PFSK-1 (cell line): Measurements from ENCODE around the gene KREMEN2.

Source experiments
- FOXP2 ChIP-seq: optimal IDR thresholded peaks from 2 replicates; pipeline ENCODE3; 2011; ENCODE audit warnings: borderline replicate concordance, control low read depth, inconsistent platforms; ENCODE audit not compliant: insufficient read depth; ENCODE audit errors: extremely low read length, extremely low read depth
- POLR2AphosphoS5 ChIP-seq: IDR thresholded peaks from 2 replicates; pipeline ENCODE4 v1.6.1; 2012; ENCODE audit warnings: low read depth, mild to moderate bottlenecking, control low read depth, low read length, moderate library complexity
- SIN3A ChIP-seq: IDR thresholded peaks from 2 replicates; pipeline ENCODE4 v1.6.1; 2012; ENCODE audit warnings: mild to moderate bottlenecking, low read length, moderate library complexity, borderline replicate concordance; ENCODE audit not compliant: insufficient read depth
- TAF1 ChIP-seq: IDR thresholded peaks from 2 replicates; pipeline ENCODE4 v1.6.1; 2012; ENCODE audit warnings: low read length, control low read depth, borderline replicate concordance; ENCODE audit not compliant: insufficient read depth
- TF ChIP-seq, protein P1 (sequence below), 2 experiments: IDR thresholded peaks; 2 replicates each; pipeline versions ENCODE4 v1.6.1 to v1.8.0; 2011 to 2012; ENCODE audit warnings: low read depth in 2 of 2, low read length in 2 of 2, control low read depth in 1 of 2, inconsistent platforms in 1 of 2, mild to moderate bottlenecking in 1 of 2, moderate library complexity in 1 of 2; ENCODE audit not compliant: insufficient read depth in 1 of 2

DNA sequence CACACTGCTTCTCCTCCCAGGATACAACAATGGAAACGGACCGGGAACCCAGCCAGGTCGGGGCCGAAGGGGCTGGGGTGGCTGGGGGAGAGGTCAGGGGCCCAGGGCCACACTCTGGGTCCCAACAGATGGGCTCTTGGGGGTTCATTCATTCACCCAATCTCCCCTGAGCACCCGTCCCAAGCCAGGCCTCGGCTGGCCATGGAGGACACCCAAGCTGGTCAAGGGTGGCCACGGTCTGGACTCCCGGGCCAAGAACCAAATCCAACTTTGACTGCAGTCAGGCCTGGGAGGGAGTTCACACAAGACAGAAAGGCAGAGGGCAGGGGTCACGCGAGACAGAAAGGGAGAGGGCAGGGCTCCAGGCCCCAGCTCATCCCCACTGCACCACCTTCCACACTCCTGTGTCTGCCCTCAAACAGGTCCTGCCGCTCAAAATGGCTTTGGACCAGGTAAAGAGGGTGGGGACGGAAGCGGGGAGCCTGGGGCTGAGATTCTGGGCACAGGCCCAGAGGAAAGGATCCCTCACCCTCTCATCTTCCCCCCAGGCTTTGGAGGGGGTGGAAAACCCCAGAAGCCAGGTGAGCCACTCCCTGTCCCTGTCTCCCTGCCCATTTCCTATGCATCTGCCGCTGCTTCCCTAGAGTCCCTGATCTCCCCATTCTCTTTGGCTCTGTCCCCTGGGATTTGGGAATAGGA, 28.5 kb downstream of the KREMEN2 start:
- TF ChIP-seq, protein P1, sequence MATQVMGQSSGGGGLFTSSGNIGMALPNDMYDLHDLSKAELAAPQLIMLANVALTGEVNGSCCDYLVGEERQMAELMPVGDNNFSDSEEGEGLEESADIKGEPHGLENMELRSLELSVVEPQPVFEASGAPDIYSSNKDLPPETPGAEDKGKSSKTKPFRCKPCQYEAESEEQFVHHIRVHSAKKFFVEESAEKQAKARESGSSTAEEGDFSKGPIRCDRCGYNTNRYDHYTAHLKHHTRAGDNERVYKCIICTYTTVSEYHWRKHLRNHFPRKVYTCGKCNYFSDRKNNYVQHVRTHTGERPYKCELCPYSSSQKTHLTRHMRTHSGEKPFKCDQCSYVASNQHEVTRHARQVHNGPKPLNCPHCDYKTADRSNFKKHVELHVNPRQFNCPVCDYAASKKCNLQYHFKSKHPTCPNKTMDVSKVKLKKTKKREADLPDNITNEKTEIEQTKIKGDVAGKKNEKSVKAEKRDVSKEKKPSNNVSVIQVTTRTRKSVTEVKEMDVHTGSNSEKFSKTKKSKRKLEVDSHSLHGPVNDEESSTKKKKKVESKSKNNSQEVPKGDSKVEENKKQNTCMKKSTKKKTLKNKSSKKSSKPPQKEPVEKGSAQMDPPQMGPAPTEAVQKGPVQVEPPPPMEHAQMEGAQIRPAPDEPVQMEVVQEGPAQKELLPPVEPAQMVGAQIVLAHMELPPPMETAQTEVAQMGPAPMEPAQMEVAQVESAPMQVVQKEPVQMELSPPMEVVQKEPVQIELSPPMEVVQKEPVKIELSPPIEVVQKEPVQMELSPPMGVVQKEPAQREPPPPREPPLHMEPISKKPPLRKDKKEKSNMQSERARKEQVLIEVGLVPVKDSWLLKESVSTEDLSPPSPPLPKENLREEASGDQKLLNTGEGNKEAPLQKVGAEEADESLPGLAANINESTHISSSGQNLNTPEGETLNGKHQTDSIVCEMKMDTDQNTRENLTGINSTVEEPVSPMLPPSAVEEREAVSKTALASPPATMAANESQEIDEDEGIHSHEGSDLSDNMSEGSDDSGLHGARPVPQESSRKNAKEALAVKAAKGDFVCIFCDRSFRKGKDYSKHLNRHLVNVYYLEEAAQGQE (IDR thresholded peaks at IDR 0.05; ENCODE audit: insufficient read depth in 1 of 2, low read depth in 2 of 2, low read length in 2 of 2) = no peak
- TF ChIP-seq FOXP2 = no peak
- TF ChIP-seq POLR2AphosphoS5 = no peak
- TF ChIP-seq SIN3A = no peak
- TF ChIP-seq TAF1 = no peak
